ENCODE results near the gene DIAPH1. TPM values are rescaled to one million over a fixed set of nuclear protein-coding genes. Genes with fewer than 3 reads are reported as not detected.
A peak's percentile ranks its signal among the peaks of the same experiment; 100 is the strongest.

DIAPH1 gene
- total and polyA plus RNA-seq, 3 experiments from 2014 or later, result 151 to 217 (median 212) TPM

DNA sequence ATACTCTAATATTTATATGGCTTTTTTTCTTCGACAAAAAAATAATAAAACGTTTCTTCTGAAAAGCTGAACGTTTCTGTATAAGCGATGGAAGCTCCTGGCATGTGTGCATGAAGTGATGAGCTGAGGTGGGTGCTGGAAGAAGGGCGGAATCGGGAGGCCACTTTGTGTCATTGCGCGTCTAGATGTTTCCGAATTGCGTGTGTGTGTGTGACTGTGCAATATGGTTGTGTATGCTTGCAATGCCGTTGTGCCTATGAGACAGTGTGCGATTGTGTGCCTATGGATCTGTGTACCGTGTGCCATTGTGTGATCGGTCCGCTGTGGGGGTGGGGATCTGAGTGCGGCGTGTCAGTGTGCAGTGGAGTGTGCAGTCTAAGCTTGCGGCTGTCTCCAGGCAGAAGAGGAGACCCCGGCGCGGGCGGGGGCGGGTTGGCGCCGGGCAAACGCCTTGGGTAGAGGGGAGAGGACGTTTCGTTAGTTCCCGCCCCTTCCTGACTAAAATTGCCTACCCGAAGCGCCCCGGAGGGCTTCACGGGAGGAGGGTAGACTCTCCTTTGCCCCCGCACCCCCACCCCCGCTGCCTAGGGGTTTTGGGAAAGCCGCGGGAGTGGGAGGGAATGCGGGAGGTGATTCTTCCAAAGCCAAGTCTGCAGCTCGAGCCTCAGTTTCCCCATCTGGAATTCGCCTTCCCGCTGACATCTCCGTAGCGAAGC lies 105.7 kb downstream of the DIAPH1 start:
- Mint-ChIP-seq H3K27ac (peak overlapping the region; percentile 10 to 84 (median 54)), H3K36me3 (peaks cover 6 to 44% (median 15%) of the 10 kb centered on the region in 3 donors), H3K27me3 (peaks cover 0 to 1% of the 10 kb centered on the region in 2 donors), H3K4me3 (peak overlapping the region; percentile 74 to 88 (median 85)), H3K4me1 (peaks cover 27 to 39% (median 33%) of the 10 kb centered on the region in 3 donors), H3K9me3 (no peaks in the 10 kb centered on the region)
- ChIA-PET CTCF (interaction anchor here (0.6 to 7.9 kb wide), 20 partner anchors 10 to 305 kb away, joined by 3 to 67 read pairs (median 4); partner anchors contain the start of genes PCDHB12, PCDHGA10, PCDHGA12 and TAF7), POLR2A (interaction anchor here (1.3 kb wide), 1 partner anchor 193 kb away, joined by 5 read pairs; the partner anchor contains the start of gene TAF7)
- no peak overlapping the region for H3K27ac ChIP-seq (ENCODE audit: low read depth, low read length)
- H3K4me3 ChIP-seq (ENCODE audit: low read length), result peak overlapping the region; percentile 65
- H3K36me3 ChIP-seq (ENCODE audit: insufficient read depth, low read length), result peaks cover 28% of the 10 kb centered on the region
- peaks cover 23% of the 10 kb centered on the region for H3K4me1 ChIP-seq (ENCODE audit: insufficient read depth, low read length)
- H3K27me3 ChIP-seq (ENCODE audit: insufficient read depth, low read length, poor library complexity, severe bottlenecking), result no peaks in the 10 kb centered on the region
- no peaks in the 10 kb centered on the region for H3K9me3 ChIP-seq (ENCODE audit: low read length)
- DNase-seq, result peak in 1 of 5 donors; percentile 22

DNA sequence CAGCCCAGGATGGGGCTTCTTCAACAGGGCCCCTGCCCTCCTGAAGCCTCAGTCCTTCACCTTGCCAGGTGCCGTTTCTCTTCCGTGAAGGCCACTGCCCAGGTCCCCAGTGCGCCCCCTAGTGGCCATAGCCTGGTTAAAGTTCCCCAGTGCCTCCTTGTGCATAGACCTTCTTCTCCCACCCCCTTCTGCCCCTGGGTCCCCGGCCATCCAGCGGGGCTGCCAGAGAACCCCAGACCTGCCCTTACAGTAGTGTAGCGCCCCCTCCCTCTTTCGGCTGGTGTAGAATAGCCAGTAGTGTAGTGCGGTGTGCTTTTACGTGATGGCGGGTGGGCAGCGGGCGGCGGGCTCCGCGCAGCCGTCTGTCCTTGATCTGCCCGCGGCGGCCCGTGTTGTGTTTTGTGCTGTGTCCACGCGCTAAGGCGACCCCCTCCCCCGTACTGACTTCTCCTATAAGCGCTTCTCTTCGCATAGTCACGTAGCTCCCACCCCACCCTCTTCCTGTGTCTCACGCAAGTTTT lies 106.3 kb downstream of the DIAPH1 start:
- Mint-ChIP-seq H3K4me1 (peaks cover 27 to 39% (median 33%) of the 10 kb centered on the region in 3 donors), H3K4me3 (peak overlapping the region; percentile 74 to 88 (median 85)), H3K36me3 (peaks cover 6 to 38% (median 12%) of the 10 kb centered on the region in 3 donors), H3K9me3 (no peaks in the 10 kb centered on the region), H3K27ac (peak overlapping the region in 4 of 8 donors; percentile 27 to 74 (median 65)), H3K27me3 (peaks cover 0 to 1% of the 10 kb centered on the region in 2 donors)
- Histone ChIP-seq H3K36me3 (ENCODE audit: insufficient read depth, low read length) (peaks cover 22% of the 10 kb centered on the region), H3K27me3 (ENCODE audit: insufficient read depth, low read length, poor library complexity, severe bottlenecking) (no peaks in the 10 kb centered on the region), H3K27ac (ENCODE audit: low read depth, low read length) (no peak overlapping the region), H3K4me3 (ENCODE audit: low read length) (peak overlapping the region; percentile 65), H3K4me1 (ENCODE audit: insufficient read depth, low read length) (peaks cover 23% of the 10 kb centered on the region), H3K9me3 (ENCODE audit: low read length) (no peaks in the 10 kb centered on the region)
- POLR2A ChIA-PET, result interaction anchor here (0.6 to 1.3 kb wide), 2 partner anchors 192 to 194 kb away, joined by 3 to 5 read pairs; partner anchors contain the start of gene TAF7
- CTCF ChIA-PET, result interaction anchor here (0.6 to 7.9 kb wide), 20 partner anchors 11 to 304 kb away, joined by 3 to 67 read pairs (median 4); partner anchors contain the start of genes PCDHB12, PCDHGA10, PCDHGA12 and TAF7
- DNase-seq, result peak; percentile 67 to 88 (median 79)

DNA sequence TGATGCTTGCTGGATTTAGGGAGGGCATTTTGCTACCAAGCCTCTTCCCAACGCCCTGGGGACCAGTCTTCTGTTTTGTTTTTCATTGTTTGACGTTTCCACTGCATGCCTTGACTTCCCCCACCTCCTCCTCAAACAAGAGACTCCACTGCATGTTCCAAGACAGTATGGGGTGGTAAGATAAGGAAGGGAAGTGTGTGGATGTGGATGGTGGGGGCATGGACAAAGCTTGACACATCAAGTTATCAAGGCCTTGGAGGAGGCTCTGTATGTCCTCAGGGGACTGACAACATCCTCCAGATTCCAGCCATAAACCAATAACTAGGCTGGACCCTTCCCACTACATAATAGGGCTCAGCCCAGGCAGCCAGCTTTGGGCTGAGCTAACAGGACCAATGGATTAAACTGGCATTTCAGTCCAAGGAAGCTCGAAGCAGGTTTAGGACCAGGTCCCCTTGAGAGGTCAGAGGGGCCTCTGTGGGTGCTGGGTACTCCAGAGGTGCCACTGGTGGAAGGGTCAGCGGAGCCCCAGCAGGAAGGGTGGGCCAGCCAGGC lies 107.0 kb downstream of the DIAPH1 start:
- H3K27ac ChIP-seq (ENCODE audit: low read depth, low read length), result no peak overlapping the region
- Mint-ChIP-seq H3K4me3 (peak overlapping the region in 3 of 7 donors; percentile 34 to 85 (median 35)), H3K36me3 (peaks cover 2 to 32% (median 10%) of the 10 kb centered on the region in 3 donors), H3K4me1 (peaks cover 27 to 39% (median 33%) of the 10 kb centered on the region in 3 donors), H3K27ac (peak overlapping the region in 3 of 8 donors; percentile 29 to 81 (median 80)), H3K9me3 (no peaks in the 10 kb centered on the region), H3K27me3 (peaks cover 0 to 1% of the 10 kb centered on the region in 2 donors)
- POLR2A ChIA-PET, result interaction anchor here (0.6 kb wide), 1 partner anchor 193 kb away, joined by 3 read pairs; no protein-coding TSS in a partner anchor
- H3K36me3 ChIP-seq (ENCODE audit: insufficient read depth, low read length), result peaks cover 18% of the 10 kb centered on the region
- CTCF ChIA-PET, result interaction anchor here (1.5 to 7.9 kb wide), 12 partner anchors 11 to 193 kb away, joined by 3 to 67 read pairs (median 8); partner anchors contain the start of genes PCDHGA10, PCDHGA12 and TAF7
- DNase-seq, result no peak
- peak overlapping the region; percentile 65 for H3K4me3 ChIP-seq (ENCODE audit: low read length)
- no peaks in the 10 kb centered on the region for H3K27me3 ChIP-seq (ENCODE audit: insufficient read depth, low read length, poor library complexity, severe bottlenecking)
- peaks cover 23% of the 10 kb centered on the region for H3K4me1 ChIP-seq (ENCODE audit: insufficient read depth, low read length)
- H3K9me3 ChIP-seq (ENCODE audit: low read length), result no peaks in the 10 kb centered on the region

DNA sequence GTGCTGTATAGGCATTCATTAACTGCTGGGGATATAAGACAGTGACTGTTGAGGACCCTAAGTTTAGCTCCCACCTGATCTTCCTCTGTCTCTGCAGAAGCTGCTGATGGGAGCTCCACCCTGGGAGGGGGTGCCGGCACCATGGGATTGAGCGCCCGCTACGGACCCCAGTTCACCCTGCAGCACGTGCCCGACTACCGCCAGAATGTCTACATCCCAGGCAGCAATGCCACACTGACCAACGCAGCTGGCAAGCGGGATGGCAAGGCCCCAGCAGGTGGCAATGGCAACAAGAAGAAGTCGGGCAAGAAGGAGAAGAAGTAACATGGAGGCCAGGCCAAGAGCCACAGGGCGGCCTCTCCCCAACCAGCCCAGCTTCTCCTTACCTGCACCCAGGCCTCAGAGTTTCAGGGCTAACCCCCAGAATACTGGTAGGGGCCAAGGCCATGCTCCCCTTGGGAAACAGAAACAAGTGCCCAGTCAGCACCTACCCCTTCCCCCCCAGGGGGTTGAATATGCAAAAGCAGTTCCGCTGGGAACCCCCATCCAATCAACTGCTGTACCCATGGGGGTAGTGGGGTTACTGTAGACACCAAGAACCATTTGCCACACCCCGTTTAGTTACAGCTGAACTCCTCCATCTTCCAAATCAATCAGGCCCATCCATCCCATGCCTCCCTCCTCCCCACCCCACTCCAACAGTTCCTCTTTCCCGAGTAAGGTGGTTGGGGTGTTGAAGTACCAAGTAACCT lies 107.8 kb downstream of the DIAPH1 start:
- peak overlapping the region in 1 of 8 donors; percentile 29 for H3K27ac Mint-ChIP-seq
- peaks cover 0 to 24% (median 2%) of the 10 kb centered on the region in 3 donors for H3K36me3 Mint-ChIP-seq
- no peaks in the 10 kb centered on the region for H3K9me3 ChIP-seq (ENCODE audit: low read length)
- H3K36me3 ChIP-seq (ENCODE audit: insufficient read depth, low read length), result peaks cover 12% of the 10 kb centered on the region
- peaks cover 0 to 1% of the 10 kb centered on the region in 2 donors for H3K27me3 Mint-ChIP-seq
- peaks cover 27 to 34% (median 29%) of the 10 kb centered on the region in 3 donors for H3K4me1 Mint-ChIP-seq
- no peaks in the 10 kb centered on the region for H3K27me3 ChIP-seq (ENCODE audit: insufficient read depth, low read length, poor library complexity, severe bottlenecking)
- no peak overlapping the region for H3K4me3 ChIP-seq (ENCODE audit: low read length)
- no peak for DNase-seq
- CTCF ChIA-PET, result interaction anchor here (0.7 to 7.9 kb wide), 6 partner anchors 12 to 192 kb away, joined by 3 to 67 read pairs (median 10); partner anchors contain the start of genes PCDHGA1 and TAF7
- H3K27ac ChIP-seq (ENCODE audit: low read depth, low read length), result no peak overlapping the region
- peak overlapping the region in 2 of 7 donors; percentile 35 to 73 for H3K4me3 Mint-ChIP-seq
- no peaks in the 10 kb centered on the region for H3K9me3 Mint-ChIP-seq
- peaks cover 23% of the 10 kb centered on the region for H3K4me1 ChIP-seq (ENCODE audit: insufficient read depth, low read length)
- POLR2A ChIA-PET, result no interaction called here

DNA sequence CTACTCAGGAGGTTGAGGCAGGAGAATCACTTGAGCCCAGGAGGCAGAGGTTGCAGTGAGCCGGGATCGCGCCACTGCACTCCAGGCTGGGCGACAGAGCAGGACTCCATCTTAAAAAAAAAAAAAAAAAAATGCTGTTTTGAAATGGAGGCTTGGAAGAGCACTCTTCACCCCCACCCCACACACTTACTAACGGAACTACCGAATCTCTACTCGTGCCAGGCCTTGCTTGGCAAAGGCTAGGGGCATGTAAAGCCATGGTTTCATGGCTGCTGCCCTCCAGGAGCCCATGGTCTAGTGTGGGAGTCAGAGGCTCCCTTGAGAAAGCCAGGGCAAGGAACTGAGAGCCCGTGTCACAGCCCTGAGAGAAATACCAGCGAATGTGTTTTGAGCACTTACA lies 108.6 kb downstream of the DIAPH1 start:
- no peak overlapping the region for H3K4me3 ChIP-seq (ENCODE audit: low read length)

DNA sequence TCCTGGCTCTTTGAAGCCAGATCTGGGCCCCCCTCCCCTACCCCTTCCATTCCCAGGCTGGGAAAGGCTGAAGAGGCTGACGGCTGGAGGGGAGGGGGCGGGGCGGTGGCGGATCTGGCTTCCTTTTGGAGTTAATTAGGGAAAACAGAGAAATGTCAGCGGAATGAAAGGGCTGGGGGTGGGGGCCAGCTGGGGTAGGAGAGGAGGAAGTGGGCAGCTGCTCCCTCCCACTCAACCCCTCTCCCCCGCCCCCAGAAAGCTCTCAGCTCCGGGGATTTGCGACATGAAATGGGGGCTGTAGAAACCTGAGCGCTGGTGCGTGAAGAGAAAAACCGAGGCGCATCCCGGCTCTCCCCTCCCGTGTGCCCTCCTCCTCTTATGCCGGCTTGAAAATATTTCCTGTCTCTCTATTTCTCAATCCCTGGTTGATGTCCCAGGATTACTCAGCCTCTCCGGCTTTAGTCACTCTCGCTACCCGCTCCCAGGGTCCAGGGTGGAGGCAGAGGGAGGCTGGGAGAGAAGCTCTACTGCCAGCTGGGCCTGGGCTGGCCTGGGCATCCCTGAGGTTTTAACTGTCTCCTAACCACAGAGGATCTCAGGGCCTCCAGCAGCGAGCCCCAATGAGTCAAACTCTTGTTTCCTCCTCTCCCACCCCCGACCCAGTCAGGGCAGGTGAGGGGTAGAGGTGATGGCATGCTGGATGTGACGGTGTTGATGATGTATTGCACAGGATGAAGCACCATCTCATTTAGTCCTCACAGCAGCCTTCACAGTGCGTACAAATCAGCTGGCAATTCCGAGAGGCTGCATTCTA lies 109.8 kb downstream of the DIAPH1 start:
- H3K4me1 ChIP-seq (ENCODE audit: insufficient read depth, low read length), result peaks cover 13% of the 10 kb centered on the region

More for the DNA sequence above, 108.6 kb downstream of the DIAPH1 start:
- CTCF ChIA-PET, result interaction anchor here (1.6 to 7.9 kb wide), 2 partner anchors 13 to 190 kb away, joined by 3 to 67 read pairs; partner anchors contain the start of gene TAF7
- Mint-ChIP-seq H3K4me1 (peaks cover 24 to 26% (median 25%) of the 10 kb centered on the region in 3 donors), H3K27ac (peak overlapping the region in 1 of 8 donors; percentile 63), H3K36me3 (peaks cover 0 to 15% (median 0%) of the 10 kb centered on the region in 3 donors), H3K27me3 (no peaks in the 10 kb centered on the region), H3K4me3 (no peak overlapping the region), H3K9me3 (no peaks in the 10 kb centered on the region)
- Histone ChIP-seq H3K4me1 (ENCODE audit: insufficient read depth, low read length) (peaks cover 23% of the 10 kb centered on the region), H3K9me3 (ENCODE audit: low read length) (no peaks in the 10 kb centered on the region), H3K27me3 (ENCODE audit: insufficient read depth, low read length, poor library complexity, severe bottlenecking) (no peaks in the 10 kb centered on the region), H3K27ac (ENCODE audit: low read depth, low read length) (no peak overlapping the region), H3K36me3 (ENCODE audit: insufficient read depth, low read length) (peaks cover 10% of the 10 kb centered on the region)
- DNase-seq, result no peak
- POLR2A ChIA-PET, result no interaction called here

More for the DNA sequence above, 109.8 kb downstream of the DIAPH1 start:
- no peak for DNase-seq
- H3K36me3 Mint-ChIP-seq, result peaks cover 0 to 6% (median 0%) of the 10 kb centered on the region in 3 donors
- Histone ChIP-seq H3K4me3 (ENCODE audit: low read length) (no peak overlapping the region), H3K27me3 (ENCODE audit: insufficient read depth, low read length, poor library complexity, severe bottlenecking) (no peaks in the 10 kb centered on the region), H3K27ac (ENCODE audit: low read depth, low read length) (no peak overlapping the region), H3K9me3 (ENCODE audit: low read length) (no peaks in the 10 kb centered on the region), H3K36me3 (ENCODE audit: insufficient read depth, low read length) (no peaks in the 10 kb centered on the region)
- H3K4me3 Mint-ChIP-seq, result no peak overlapping the region
- no peaks in the 10 kb centered on the region for H3K27me3 Mint-ChIP-seq
- ChIA-PET POLR2A (no interaction called here), CTCF (interaction anchor here (1.2 to 7.9 kb wide), 3 partner anchors 14 to 188 kb away, joined by 3 to 67 read pairs (median 3); partner anchors contain the start of gene TAF7)
- no peaks in the 10 kb centered on the region for H3K9me3 Mint-ChIP-seq
- H3K4me1 Mint-ChIP-seq, result peaks cover 15 to 19% (median 15%) of the 10 kb centered on the region in 3 donors
- no peak overlapping the region for H3K27ac Mint-ChIP-seq
